HFFc6 (cell line): ENCODE measurements around the gene CCDC188. TPM values are rescaled to one million over a fixed set of nuclear protein-coding genes. Genes with fewer than 3 reads are reported as not detected.

Source experiments
- DNase-seq: peaks from one replicate; pipeline ENCODE4 v3.0.0-alpha.2; 2018
- H3K27ac Mint-ChIP-seq: 2 replicates; pipeline ENCODE4 v1.8.0; 2020; ENCODE audit warnings: mild to moderate bottlenecking, mixed read lengths
- H3K27me3 Mint-ChIP-seq: 2 replicates; pipeline ENCODE4 v1.8.0; 2021; ENCODE audit warnings: mild to moderate bottlenecking, moderate library complexity, mixed read lengths; ENCODE audit not compliant: insufficient read depth
- H3K36me3 Mint-ChIP-seq: 2 replicates; pipeline ENCODE4 v1.8.0; 2021; ENCODE audit warnings: low read depth, mixed read lengths
- H3K4me1 Mint-ChIP-seq: 2 replicates; pipeline ENCODE4 v1.8.0; 2020; ENCODE audit warnings: low read depth, mixed read lengths
- H3K4me3 Mint-ChIP-seq: 2 replicates; pipeline ENCODE4 v1.8.0; 2020; ENCODE audit warnings: mild to moderate bottlenecking, moderate library complexity, mixed read lengths
- H3K9me3 Mint-ChIP-seq: 2 replicates; pipeline ENCODE4 v1.8.0; 2020; ENCODE audit warnings: mild to moderate bottlenecking, mixed read lengths
- total RNA-seq, 6 experiments: library from RNA; stranded (reverse); fragmentation: NEBNext Ultra II Directional; extraction: Animal tissue kit (Norgen Biotek cat#: 25700); gene quantifications; 2 replicates in 1 of 6; 3 replicates in 5 of 6; pipeline ENCODE4 v1.2.3, GENCODE V29; 2021
- TF ChIP-seq, protein P1 (sequence below): fragments of 200-600 bp; sonication (generic); IDR thresholded peaks from 2 replicates; pipeline ENCODE4 v1.5.0; 2021; ENCODE audit warnings: antibody characterized with exemption, mild to moderate bottlenecking

The CCDC188 gene
- total RNA-seq, 6 experiments from 2014 or later, result 0.54 to 3.9 (median 2.8) TPM; not detected in 1

DNA sequence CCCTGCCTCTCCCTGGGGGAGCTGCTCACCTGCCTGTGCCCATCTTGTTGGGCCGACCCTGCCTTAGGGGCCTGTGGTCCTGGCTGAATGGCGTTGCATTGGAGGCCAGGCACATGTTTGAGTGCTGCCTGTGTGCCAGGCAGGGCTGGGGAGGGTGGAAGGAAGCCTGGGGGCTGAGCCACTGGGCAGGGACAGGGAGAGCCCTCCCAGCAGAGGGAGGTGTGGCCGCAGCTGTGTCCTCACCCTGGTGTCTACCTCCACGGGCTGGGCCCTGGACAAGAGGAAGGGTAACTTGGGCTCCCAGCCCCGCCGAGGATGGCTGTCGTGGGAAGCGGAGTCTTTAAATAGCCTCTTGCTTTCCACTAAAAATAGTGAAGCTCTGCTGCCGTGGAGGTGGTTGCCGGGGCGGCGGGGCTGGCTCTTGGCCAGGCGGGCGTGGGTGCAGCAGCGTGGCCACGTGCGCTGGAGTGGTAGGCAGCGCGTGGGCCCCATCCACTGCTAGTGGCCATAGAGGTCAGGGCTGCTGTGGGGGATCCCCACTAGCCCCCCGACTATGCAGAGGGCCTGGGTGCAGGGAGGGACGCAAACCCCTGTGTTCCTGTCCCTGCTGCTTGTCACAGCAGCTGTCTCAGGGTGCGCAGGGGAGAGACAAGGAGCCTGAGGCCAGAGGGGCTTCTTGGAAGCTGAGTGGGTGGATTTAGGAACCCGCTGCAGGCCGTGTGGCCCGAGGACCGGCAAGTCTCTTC, 13.0 kb downstream of the CCDC188 start:
- Mint-ChIP-seq H3K36me3 (0 out of 2 replicates have a peak, but pooled peaks cover 3% of the 10 kb centered on the region), H3K4me3 (no peak overlapping the region), H3K27me3 (peaks cover 2% of the 10 kb centered on the region; the same call in 1 of the 2 replicates), H3K9me3 (no peaks in the 10 kb centered on the region), H3K4me1 (peaks cover 25% of the 10 kb centered on the region), H3K27ac (no peak overlapping the region)
- TF ChIP-seq, protein P1, sequence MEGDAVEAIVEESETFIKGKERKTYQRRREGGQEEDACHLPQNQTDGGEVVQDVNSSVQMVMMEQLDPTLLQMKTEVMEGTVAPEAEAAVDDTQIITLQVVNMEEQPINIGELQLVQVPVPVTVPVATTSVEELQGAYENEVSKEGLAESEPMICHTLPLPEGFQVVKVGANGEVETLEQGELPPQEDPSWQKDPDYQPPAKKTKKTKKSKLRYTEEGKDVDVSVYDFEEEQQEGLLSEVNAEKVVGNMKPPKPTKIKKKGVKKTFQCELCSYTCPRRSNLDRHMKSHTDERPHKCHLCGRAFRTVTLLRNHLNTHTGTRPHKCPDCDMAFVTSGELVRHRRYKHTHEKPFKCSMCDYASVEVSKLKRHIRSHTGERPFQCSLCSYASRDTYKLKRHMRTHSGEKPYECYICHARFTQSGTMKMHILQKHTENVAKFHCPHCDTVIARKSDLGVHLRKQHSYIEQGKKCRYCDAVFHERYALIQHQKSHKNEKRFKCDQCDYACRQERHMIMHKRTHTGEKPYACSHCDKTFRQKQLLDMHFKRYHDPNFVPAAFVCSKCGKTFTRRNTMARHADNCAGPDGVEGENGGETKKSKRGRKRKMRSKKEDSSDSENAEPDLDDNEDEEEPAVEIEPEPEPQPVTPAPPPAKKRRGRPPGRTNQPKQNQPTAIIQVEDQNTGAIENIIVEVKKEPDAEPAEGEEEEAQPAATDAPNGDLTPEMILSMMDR, result no peak
- DNase-seq, result no peak

DNA sequence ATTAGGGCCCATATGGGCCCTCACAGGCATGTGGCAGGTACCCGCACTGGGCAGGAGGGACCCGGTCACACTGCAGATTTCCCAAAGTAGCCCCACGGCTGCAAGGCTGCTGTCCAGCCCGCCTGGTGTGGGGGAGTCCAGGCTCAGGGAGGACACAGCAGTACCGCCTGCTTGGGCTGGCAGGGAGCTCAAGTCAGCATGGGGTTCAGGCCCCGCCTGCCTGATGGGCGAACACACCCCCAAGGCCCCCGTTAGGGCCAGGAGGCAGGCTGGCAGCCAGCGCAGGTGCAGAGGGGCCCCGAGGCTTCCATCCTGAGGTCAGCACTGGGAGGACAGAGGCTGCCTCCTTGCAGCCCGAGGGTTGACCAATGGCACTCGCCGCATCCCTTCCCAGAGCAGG, 13.7 kb downstream of the CCDC188 start:
- Mint-ChIP-seq H3K4me3 (no peak overlapping the region), H3K27me3 (peaks cover 2% of the 10 kb centered on the region; the same call in 1 of the 2 replicates), H3K36me3 (0 out of 2 replicates have a peak, but pooled peaks cover 3% of the 10 kb centered on the region), H3K4me1 (peaks cover 26% of the 10 kb centered on the region), H3K27ac (no peak overlapping the region), H3K9me3 (no peaks in the 10 kb centered on the region)
- DNase-seq, result no peak
- TF ChIP-seq, protein P1, result no peak

DNA sequence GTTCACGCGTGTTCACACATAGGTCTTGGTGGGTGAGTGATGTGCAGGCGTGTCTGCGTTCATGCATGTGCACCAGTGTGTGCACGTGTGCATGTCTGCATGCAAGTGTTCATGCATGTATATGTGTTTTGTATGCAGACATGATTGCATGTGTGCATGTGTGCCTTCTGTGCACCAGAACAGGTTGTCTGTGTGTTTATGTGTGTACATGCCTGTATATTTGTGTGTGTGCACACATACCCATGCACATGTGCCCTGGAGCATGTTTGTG, 14.3 kb downstream of the CCDC188 start:
- Mint-ChIP-seq H3K9me3 (no peaks in the 10 kb centered on the region), H3K36me3 (0 out of 2 replicates have a peak, but pooled peaks cover 3% of the 10 kb centered on the region), H3K27ac (no peak overlapping the region), H3K27me3 (peaks cover 2% of the 10 kb centered on the region; the same call in 1 of the 2 replicates), H3K4me3 (no peak overlapping the region), H3K4me1 (peaks cover 20% of the 10 kb centered on the region)
- no peak for DNase-seq
- TF ChIP-seq, protein P1, result no peak

DNA sequence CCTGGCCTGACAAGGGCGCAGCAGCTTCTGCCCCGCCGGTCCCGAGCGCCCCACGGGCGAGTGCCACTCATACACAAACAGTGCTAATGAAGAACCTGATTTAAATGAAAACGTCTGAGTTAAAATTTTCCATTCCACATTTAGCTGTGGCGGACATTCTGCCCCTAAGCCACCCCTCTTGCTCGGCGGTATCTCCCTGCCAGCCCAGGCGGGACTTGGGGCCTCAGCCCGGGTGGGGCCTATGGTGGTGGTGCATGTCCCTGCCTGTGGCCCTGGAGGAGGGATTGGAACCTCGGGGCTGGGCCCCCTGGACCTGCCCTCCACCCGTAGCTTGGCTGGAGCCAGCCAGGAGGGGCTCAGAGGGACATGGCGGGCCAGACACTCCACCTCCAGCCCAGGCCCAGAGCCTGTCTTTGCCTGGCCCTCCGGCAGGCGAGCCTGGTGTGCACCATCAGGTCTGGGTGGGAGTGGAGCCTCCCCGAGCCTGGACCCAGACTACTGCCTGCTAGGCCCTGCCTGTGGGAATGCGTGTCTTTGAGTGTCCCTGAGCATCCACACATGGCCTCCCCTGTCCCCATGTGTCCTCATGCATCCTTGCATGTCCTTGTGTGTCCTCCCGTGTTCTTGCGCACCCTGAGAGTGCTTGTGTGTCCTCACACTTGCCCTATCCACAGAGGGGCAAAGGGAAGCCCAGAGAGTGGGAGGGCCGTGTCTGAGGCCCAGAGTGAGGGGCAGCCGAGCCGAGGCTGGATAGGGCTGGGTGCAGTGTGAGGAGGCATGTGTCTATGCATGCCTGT, 14.9 kb downstream of the CCDC188 start:
- Mint-ChIP-seq H3K36me3 (0 out of 2 replicates have a peak, but pooled peaks cover 3% of the 10 kb centered on the region), H3K4me1 (peaks cover 18% of the 10 kb centered on the region), H3K9me3 (no peaks in the 10 kb centered on the region), H3K4me3 (no peak overlapping the region), H3K27ac (no peak overlapping the region), H3K27me3 (peaks cover 2% of the 10 kb centered on the region; the same call in 1 of the 2 replicates)
- TF ChIP-seq, protein P1, result no peak
- DNase-seq, result no peak

DNA sequence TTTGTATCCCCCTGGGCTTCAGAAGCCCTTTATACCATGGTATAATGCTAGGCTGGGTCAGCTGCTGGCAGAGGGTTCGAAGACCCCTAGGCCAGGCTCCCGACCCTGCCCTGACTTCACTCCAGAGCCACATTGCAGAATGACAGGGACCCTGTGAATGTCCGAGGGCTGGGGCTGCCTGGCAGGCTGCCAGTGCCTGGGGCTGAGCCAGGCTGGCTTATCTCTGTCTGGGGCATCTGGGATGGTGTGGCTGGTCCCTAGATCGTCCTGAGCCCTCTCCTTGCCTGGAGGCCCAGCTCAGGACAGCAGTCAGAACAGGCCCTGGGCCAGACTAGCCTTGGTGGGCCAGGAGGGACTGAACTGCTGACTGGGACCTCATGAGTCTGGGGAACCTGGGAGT, 15.6 kb downstream of the CCDC188 start:
- H3K4me1 Mint-ChIP-seq, result peaks cover 18% of the 10 kb centered on the region
- no peaks in the 10 kb centered on the region for H3K9me3 Mint-ChIP-seq
- peaks cover 2% of the 10 kb centered on the region; the same call in 1 of the 2 replicates for H3K27me3 Mint-ChIP-seq
- no peak for DNase-seq
- 0 out of 2 replicates have a peak, but pooled peaks cover 3% of the 10 kb centered on the region for H3K36me3 Mint-ChIP-seq
- no peak overlapping the region for H3K4me3 Mint-ChIP-seq
- no peak overlapping the region for H3K27ac Mint-ChIP-seq
- TF ChIP-seq, protein P1, result no peak
